ENCODE data around the gene HCN2.

DNA sequence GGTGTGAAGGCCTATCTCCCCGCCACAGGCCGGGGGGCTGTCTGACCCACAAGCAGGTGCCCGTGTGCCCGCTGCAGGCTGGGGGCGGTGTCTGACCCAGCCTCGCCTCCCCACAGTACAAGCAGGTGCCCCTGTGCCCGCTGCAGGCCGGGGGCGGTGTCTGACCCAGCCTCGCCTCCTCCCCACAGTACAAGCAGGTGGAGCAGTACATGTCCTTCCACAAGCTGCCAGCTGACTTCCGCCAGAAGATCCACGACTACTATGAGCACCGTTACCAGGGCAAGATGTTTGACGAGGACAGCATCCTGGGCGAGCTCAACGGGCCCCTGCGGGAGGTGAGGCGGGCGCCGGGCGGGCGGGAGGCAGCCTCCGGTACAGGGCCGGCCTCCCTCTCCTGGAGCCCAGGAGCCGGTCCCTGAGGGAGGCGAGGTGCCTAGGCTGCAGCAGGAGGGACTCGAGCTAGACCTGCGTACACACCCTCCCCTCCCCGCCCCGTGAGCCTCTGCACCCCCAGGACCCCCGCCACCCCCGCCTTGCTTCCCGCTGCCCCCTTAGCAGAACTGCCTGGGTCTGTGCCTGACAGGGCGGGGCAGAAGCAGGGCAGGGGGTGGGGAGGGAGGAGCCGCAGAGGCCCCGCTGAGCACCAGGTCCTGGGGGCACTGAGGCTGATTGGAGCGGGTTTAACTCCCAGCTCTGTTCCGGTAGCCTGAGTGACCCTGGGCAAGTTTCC lies 20.6 kb downstream of the HCN2 start:
- no peak for TF ChIP-seq POLR2A (IDR thresholded peaks at IDR 0.05)
- TF ChIP-seq, protein P1, sequence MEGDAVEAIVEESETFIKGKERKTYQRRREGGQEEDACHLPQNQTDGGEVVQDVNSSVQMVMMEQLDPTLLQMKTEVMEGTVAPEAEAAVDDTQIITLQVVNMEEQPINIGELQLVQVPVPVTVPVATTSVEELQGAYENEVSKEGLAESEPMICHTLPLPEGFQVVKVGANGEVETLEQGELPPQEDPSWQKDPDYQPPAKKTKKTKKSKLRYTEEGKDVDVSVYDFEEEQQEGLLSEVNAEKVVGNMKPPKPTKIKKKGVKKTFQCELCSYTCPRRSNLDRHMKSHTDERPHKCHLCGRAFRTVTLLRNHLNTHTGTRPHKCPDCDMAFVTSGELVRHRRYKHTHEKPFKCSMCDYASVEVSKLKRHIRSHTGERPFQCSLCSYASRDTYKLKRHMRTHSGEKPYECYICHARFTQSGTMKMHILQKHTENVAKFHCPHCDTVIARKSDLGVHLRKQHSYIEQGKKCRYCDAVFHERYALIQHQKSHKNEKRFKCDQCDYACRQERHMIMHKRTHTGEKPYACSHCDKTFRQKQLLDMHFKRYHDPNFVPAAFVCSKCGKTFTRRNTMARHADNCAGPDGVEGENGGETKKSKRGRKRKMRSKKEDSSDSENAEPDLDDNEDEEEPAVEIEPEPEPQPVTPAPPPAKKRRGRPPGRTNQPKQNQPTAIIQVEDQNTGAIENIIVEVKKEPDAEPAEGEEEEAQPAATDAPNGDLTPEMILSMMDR (IDR thresholded peaks at IDR 0.05): no peak
